HepG2 (cell line): Measurements from ENCODE around the gene THOC3.
"Not testable (repeated sequence)": the region's sequence is repeated elsewhere in the genome, so short reads cannot be mapped to it uniquely, and the experiment has no call there.

Experiments used
- BRD4 ChIP-seq: sonication (generic); formaldehyde crosslinking; IDR thresholded peaks from 2 replicates; pipeline ENCODE4 v1.4.0; 2020; ENCODE audit warnings: missing genetic modification reagents
- CTCF ChIP-seq: sonication (generic); formaldehyde crosslinking; IDR thresholded peaks from 2 replicates; pipeline ENCODE4 v1.5.0; 2020; ENCODE audit warnings: mild to moderate bottlenecking, missing genetic modification reagents, moderate library complexity
- POLR2A ChIP-seq, 2 experiments: IDR thresholded peaks; 2 replicates each; pipeline ENCODE4 v1.6.1; 2011; ENCODE audit warnings: low read depth in 2 of 2, low read length in 2 of 2, mild to moderate bottlenecking in 1 of 2, moderate library complexity in 1 of 2; ENCODE audit not compliant: insufficient read depth in 1 of 2
- REST ChIP-seq, 2 experiments: IDR thresholded peaks; 2 replicates each; pipeline ENCODE4 v1.6.1; 2011 to 2012; ENCODE audit warnings: low read length in 2 of 2, borderline replicate concordance in 1 of 2, low read depth in 1 of 2, mild to moderate bottlenecking in 1 of 2, moderate library complexity in 1 of 2
- SIN3A ChIP-seq: IDR thresholded peaks from 2 replicates; pipeline ENCODE4 v1.6.1; 2011; ENCODE audit warnings: low read depth, mild to moderate bottlenecking, control low read depth, low read length, borderline replicate concordance
- SRSF4 ChIP-seq: fragments of 200-400 bp; formaldehyde crosslinking; IDR thresholded peaks from one replicate; pipeline ENCODE4 v1.6.1; 2018; ENCODE audit warnings: mild to moderate bottlenecking, low read depth, low read length, moderate library complexity; ENCODE audit not compliant: poor library complexity, severe bottlenecking
- ZNF354B ChIP-seq: sonication (generic); formaldehyde crosslinking; IDR thresholded peaks from 2 replicates; pipeline ENCODE4 v1.8.0; 2022; ENCODE audit warnings: mild to moderate bottlenecking, missing genetic modification reagents
- TF ChIP-seq, protein P1 (sequence below): sonication (generic); formaldehyde crosslinking; IDR thresholded peaks from 2 replicates; pipeline ENCODE4 v1.8.0; 2023; ENCODE audit warnings: mild to moderate bottlenecking, missing genetic modification reagents

GRCh38 chr5:175997979-175998378 is 29.9 kb upstream of the THOC3 start:
- not testable (repeated sequence) for TF ChIP-seq SIN3A; POLR2A (IDR thresholded peaks at IDR 0.05; ENCODE audit: insufficient read depth in 1 of 2, low read depth in 2 of 2, low read length in 2 of 2); CTCF (CRISPR knock-in tag); BRD4 (CRISPR knock-in tag); REST (IDR thresholded peaks at IDR 0.05; ENCODE audit: borderline replicate concordance in 1 of 2, low read depth in 1 of 2, low read length in 2 of 2); SRSF4; ZNF354B (CRISPR knock-in tag)
- TF ChIP-seq, protein P1, sequence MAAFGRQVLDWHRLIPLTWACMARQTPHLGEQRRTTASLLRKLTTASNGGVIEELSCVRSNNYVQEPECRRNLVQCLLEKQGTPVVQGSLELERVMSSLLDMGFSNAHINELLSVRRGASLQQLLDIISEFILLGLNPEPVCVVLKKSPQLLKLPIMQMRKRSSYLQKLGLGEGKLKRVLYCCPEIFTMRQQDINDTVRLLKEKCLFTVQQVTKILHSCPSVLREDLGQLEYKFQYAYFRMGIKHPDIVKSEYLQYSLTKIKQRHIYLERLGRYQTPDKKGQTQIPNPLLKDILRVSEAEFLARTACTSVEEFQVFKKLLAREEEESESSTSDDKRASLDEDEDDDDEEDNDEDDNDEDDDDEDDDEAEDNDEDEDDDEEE = not testable (repeated sequence)
